AG09319 (cell line): ENCODE data around the gene RBM44.
"Not testable (repeated sequence)": the region's sequence is repeated elsewhere in the genome, so short reads cannot be mapped to it uniquely, and the experiment has no call there.

ENCODE experiments used
- DNase-seq: peaks from one replicate; pipeline ENCODE4 v3.0.0-alpha.2; 2010; ENCODE audit warnings: low read depth; ENCODE audit errors: extremely low read depth
- CTCF ChIP-seq: IDR thresholded peaks from 2 replicates; pipeline ENCODE4 v1.5.1; 2011; ENCODE audit warnings: low read depth, mild to moderate bottlenecking, inconsistent platforms, low read length, moderate library complexity

The RBM44 gene

GRCh38 chr2:237757616-237758015, 41.0 kb upstream of the RBM44 start:
- no peak for TF ChIP-seq CTCF
- no peak for DNase-seq

DNA sequence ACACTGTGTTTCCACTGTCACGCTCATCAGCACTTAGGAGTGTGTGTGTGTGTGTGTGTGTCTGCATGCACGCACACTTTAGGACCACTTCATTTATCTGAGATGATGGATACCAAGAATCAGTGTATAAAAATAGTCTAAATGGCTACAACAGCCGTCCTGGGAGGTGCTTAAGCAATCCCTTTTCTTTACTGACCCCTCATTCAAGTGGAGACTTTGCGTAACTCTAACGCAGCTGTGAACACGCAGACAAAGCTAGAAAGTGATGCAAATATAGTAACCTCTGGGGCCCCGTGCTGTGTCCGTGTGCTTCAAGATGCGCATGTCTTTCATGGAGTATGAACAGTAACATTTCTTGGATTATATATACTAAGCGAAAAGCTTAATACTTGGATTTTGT, 40.4 kb upstream of the RBM44 start:
- no peak for TF ChIP-seq CTCF
- no peak for DNase-seq

DNA sequence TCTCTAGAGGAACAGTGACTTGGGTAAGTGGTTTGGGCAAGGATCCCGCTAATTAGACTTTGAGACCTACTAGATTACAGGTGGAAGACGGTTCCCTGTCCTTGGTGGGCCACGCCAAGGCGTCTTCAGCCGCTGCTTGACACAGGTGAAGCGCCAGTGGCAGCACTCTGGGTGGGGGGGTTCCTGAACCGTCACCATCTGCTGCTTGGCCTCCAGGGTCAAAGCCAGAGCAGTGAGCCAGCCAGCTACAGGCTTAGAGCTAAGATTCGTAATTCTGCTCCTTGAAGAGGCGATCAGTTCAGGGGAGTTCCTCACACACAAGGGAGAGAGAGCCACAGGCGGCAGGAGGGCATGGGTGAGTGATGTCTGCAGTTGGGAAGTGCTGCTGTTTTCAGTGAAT, 39.4 kb upstream of the RBM44 start:
- no peak for TF ChIP-seq CTCF
- no peak for DNase-seq

DNA sequence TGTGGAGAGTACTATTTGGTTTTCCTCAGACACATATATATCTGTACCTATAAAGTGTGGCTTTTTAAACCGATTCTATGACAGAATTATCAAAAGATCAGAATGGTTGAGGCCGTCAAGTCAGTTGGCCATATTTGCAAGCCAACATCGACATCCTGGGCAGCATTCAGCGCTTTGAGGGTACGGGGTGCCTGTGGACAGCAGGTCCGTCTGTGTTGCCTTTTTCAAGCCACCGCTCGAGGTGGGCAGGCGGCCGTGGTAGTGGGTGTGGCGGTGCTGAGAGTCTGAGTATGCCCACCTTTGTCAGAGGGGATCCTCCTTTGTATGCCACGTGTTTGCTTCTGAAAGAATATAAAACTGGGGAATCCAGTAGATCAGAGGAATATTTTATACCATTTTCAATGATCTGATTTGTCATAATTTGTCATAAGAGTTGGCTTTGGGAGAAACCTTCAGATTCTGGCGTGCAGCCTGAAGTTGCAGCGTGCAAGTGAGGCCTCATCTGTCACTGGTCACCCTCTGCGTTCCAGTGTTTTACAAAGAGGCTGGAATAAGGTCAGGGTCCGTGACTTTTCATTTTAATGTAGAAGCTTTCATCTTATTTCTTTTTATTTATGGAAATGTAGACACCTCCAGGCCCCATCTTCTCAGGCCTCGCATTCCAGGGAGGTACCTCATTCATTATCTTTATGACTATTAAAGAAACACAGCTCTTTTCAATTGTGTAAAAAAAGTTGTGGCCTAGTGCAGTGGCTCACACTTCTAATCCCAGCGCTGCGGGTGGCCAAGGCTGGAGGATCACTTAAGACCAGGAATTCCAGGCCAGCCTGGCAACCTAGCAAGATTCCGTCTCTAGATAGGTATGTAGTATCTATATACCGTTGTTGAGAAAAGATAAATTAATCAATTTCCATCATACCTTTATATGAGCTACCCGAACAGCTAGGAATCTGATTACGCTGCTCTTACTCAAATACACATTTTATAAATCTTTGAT, 37.8 kb upstream of the RBM44 start:
- DNase-seq = no peak
- no peak for TF ChIP-seq CTCF

GRCh38 chr2:237762291-237763182, 36.0 kb upstream of the RBM44 start:
- peak; percentile 11 for DNase-seq

DNA sequence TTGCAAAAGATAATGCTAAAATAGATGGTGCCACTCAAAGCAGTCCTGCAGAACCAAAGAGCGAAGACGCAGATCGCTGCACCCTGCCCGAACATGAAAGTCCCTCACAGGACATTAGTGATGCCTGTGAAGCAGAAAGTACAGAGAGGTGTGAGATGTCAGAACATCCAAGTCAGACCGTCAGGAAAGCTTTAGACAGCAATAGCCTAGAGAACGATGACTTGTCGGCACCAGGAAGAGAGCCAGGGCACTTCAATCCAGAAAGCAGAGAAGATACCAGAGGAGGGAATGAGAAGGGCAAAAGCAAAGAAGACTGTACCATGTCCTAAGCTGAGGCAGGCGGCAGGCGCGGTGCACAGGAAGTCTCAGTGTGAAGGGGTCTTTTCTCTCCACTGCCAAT, 34.8 kb upstream of the RBM44 start:
- no peak for DNase-seq
- TF ChIP-seq CTCF = no peak

DNA sequence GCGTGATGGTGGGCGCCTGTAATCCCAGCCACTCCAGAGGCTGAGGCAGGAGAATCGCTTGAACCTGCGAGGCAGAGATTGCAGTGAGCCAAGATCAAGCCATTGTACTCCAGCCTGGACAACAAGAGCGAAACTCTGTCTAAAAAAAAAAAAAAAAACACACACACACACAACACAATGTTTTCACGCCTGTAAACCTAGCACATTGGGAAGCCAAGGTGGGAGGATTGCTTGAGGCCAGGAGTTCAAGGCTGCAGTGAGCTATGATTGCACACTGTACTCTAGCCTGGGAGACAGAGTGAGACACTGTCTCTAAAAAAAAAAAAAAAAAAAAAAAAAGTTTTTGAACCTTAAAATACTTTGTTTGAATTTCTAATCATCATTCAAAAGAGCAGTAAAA, 33.5 kb upstream of the RBM44 start:
- not testable (repeated sequence) for DNase-seq

GRCh38 chr2:237765875-237766274, 32.7 kb upstream of the RBM44 start:
- DNase-seq = no peak
- TF ChIP-seq CTCF = no peak
